H1 (cell line): Measurements from ENCODE around the gene FXN. TPM values are rescaled to one million over a fixed set of nuclear protein-coding genes. Genes with fewer than 3 reads are reported as not detected.

Source experiments
- CTCF ChIA-PET: fragments of 300-600 bp; sonication (Branson Sonifier 250); formaldehyde crosslinking; loops from one replicate; lab custom pipeline; 2021; ENCODE audit not compliant: partially characterized antibody; lab: Charles Lee
- POLR2A ChIA-PET: fragments of 300-600 bp; sonication (Branson Sonifier 250); formaldehyde crosslinking; loops from one replicate; lab custom pipeline; 2021; ENCODE audit warnings: inconsistent platforms; ENCODE audit not compliant: partially characterized antibody; lab: Charles Lee
- DNase-seq, 2 experiments: peaks; one replicate each; pipeline versions ENCODE4 v3.0.0 to v3.0.0-alpha.2; 2010 to 2022; ENCODE audit warnings: low spot score in 2 of 2, low read depth in 1 of 2, mixed read lengths in 1 of 2
- FAIRE-seq: peaks from 2 replicates; lab custom pipeline; 2011; peaks lifted over from hg19 to GRCh38; lab: Jason Lieb, UNC
- H2AFZ ChIP-seq: 2 replicates; pipeline ENCODE4 v1.8.1; 2012; ENCODE audit warnings: low read length, inconsistent platforms
- H2AK5ac ChIP-seq: 2 replicates; pipeline ENCODE4 v1.6.1; 2013; ENCODE audit warnings: low read depth, low read length
- H2BK120ac ChIP-seq: replicated peaks from 2 replicates; pipeline ENCODE3; 2013; ENCODE audit warnings: low read depth, low read length, inconsistent platforms
- H2BK12ac ChIP-seq: 2 replicates; pipeline ENCODE4 v1.6.1; 2013; ENCODE audit warnings: low read depth, low read length
- H2BK15ac ChIP-seq: 2 replicates; pipeline ENCODE4 v1.6.1; 2013; ENCODE audit warnings: low read length
- H2BK20ac ChIP-seq: 2 replicates; pipeline ENCODE4 v1.6.1; 2013; ENCODE audit warnings: low read length
- H2BK5ac ChIP-seq: 2 replicates; pipeline ENCODE4 v1.6.1; 2013; ENCODE audit warnings: low read depth, low read length
- H3K14ac ChIP-seq: 2 replicates; pipeline ENCODE4 v1.6.1; 2013; ENCODE audit warnings: inconsistent platforms; ENCODE audit not compliant: insufficient read length
- H3K18ac ChIP-seq: 2 replicates; pipeline ENCODE4 v1.6.1; 2013; ENCODE audit warnings: low read length; ENCODE audit errors: extremely low read depth
- H3K23ac ChIP-seq: 2 replicates; pipeline ENCODE4 v1.6.1; 2013; ENCODE audit warnings: inconsistent platforms; ENCODE audit not compliant: insufficient read length
- H3K23me2 ChIP-seq: 2 replicates; pipeline ENCODE4 v1.6.1; 2013; ENCODE audit warnings: low read depth, low read length
- H3K27ac ChIP-seq: 2 replicates; pipeline ENCODE4 v1.6.1; 2011; ENCODE audit warnings: low read depth, low read length, inconsistent platforms
- H3K27me3 ChIP-seq, 4 experiments: replicated peaks in 1 of 4; 1 replicate in 1 of 4; 2 replicates in 3 of 4; pipeline versions ENCODE4 v1.6.1 to v1.8.1; 2011 to 2013; ENCODE audit warnings: low read length in 3 of 4, mild to moderate bottlenecking in 3 of 4, inconsistent platforms in 2 of 4, mixed read lengths in 2 of 4, moderate library complexity in 1 of 4; ENCODE audit not compliant: control insufficient read depth in 3 of 4, insufficient read depth in 3 of 4; ENCODE audit errors: extremely low read depth in 1 of 4
- H3K36me3 ChIP-seq, 4 experiments: 2 replicates each; pipeline versions ENCODE4 v1.6.1 to v1.8.1; 2011 to 2013; ENCODE audit warnings: mild to moderate bottlenecking in 4 of 4, low read length in 3 of 4, moderate library complexity in 2 of 4, control low read depth in 1 of 4, inconsistent platforms in 1 of 4; ENCODE audit not compliant: insufficient read depth in 4 of 4, control insufficient read depth in 2 of 4
- H3K4ac ChIP-seq: replicated peaks from 2 replicates; pipeline ENCODE3; 2013; ENCODE audit warnings: low read length, low read depth, mixed read lengths, inconsistent platforms; ENCODE audit not compliant: insufficient read length
- H3K4me1 ChIP-seq, 4 experiments: replicated peaks in 1 of 4; 1 replicate in 1 of 4; 2 replicates in 3 of 4; pipeline versions ENCODE4 v1.6.1 to v1.8.1; 2011 to 2013; ENCODE audit warnings: low read length in 3 of 4, inconsistent platforms in 2 of 4, mixed read lengths in 1 of 4; ENCODE audit not compliant: insufficient read depth in 4 of 4, control insufficient read depth in 3 of 4
- H3K4me2 ChIP-seq, 2 experiments: 2 replicates each; pipeline versions ENCODE4 v1.6.1 to v1.8.1; 2011 to 2013; ENCODE audit warnings: low read depth in 2 of 2, low read length in 2 of 2, control low read depth in 1 of 2, inconsistent platforms in 1 of 2, mild to moderate bottlenecking in 1 of 2; ENCODE audit not compliant: insufficient read depth in 1 of 2
- H3K4me3 ChIP-seq, 4 experiments: fragments of 200-600, 300-600 bp in 1 of 4; sonication (generic), shearing (Covaris generic), sonication (Bioruptor Twin) in 1 of 4; 2 replicates each; pipeline versions ENCODE4 v1.5.1 to v1.8.1; 2011 to 2016; ENCODE audit warnings: low read length in 4 of 4, low read depth in 3 of 4, control low read depth in 2 of 4, inconsistent platforms in 2 of 4, mild to moderate bottlenecking in 2 of 4, mixed read lengths in 1 of 4, moderate library complexity in 1 of 4; ENCODE audit not compliant: insufficient read depth in 2 of 4; ENCODE audit errors: extremely low read depth in 1 of 4
- H3K56ac ChIP-seq: replicated peaks from 2 replicates; pipeline ENCODE3; 2013; ENCODE audit warnings: low read depth, mild to moderate bottlenecking, mixed read lengths, low read length, inconsistent platforms; ENCODE audit not compliant: insufficient read length
- H3K79me1 ChIP-seq: 2 replicates; pipeline ENCODE4 v1.6.1; 2013; ENCODE audit warnings: low read depth, low read length, control low read depth
- H3K79me2 ChIP-seq, 2 experiments: 2 replicates each; pipeline versions ENCODE4 v1.6.1 to v1.8.1; 2012 to 2013; ENCODE audit warnings: low read length in 2 of 2, mild to moderate bottlenecking in 2 of 2, inconsistent platforms in 1 of 2; ENCODE audit not compliant: insufficient read depth in 2 of 2, control insufficient read depth in 1 of 2
- H3K9ac ChIP-seq, 4 experiments: replicated peaks in 1 of 4; 1 replicate in 1 of 4; 2 replicates in 3 of 4; pipeline versions ENCODE4 v1.6.1 to v1.8.1; 2011 to 2013; ENCODE audit warnings: low read depth in 3 of 4, low read length in 3 of 4, control low read depth in 2 of 4, mild to moderate bottlenecking in 2 of 4, moderate library complexity in 2 of 4, inconsistent platforms in 1 of 4; ENCODE audit errors: extremely low read depth in 1 of 4
- H3K9me3 ChIP-seq, 2 experiments: 2 replicates each; pipeline versions ENCODE4 v1.6.1 to v1.8.1; 2012 to 2013; ENCODE audit warnings: mild to moderate bottlenecking in 2 of 2, moderate library complexity in 2 of 2, control low read depth in 1 of 2, inconsistent platforms in 1 of 2, low read depth in 1 of 2, low read length in 1 of 2, mixed read lengths in 1 of 2; ENCODE audit not compliant: insufficient read depth in 2 of 2
- H4K20me1 ChIP-seq, 2 experiments: replicated peaks in 1 of 2; 2 replicates each; pipeline versions ENCODE3 to v1.8.1; 2011 to 2013; ENCODE audit warnings: inconsistent platforms in 2 of 2, low read length in 2 of 2, mild to moderate bottlenecking in 1 of 2; ENCODE audit not compliant: insufficient read depth in 2 of 2, control insufficient read depth in 1 of 2
- H4K5ac ChIP-seq: 2 replicates; pipeline ENCODE4 v1.6.1; 2013; ENCODE audit warnings: low read length, low read depth, mixed read lengths, inconsistent platforms; ENCODE audit not compliant: insufficient read length
- H4K8ac ChIP-seq: 2 replicates; pipeline ENCODE4 v1.8.0; 2013; ENCODE audit warnings: mild to moderate bottlenecking, moderate library complexity, low read length, inconsistent platforms; ENCODE audit not compliant: insufficient read depth; ENCODE audit errors: extremely low read depth
- H4K91ac ChIP-seq: replicated peaks from 2 replicates; pipeline ENCODE3; 2013; ENCODE audit warnings: low read length, mixed read lengths, inconsistent platforms; ENCODE audit not compliant: insufficient read length
- BRCA1 ChIP-seq: IDR thresholded peaks from 2 replicates; pipeline ENCODE4 v1.6.1; 2012; ENCODE audit warnings: low read depth, low read length, improper control_type of control experiment
- RAD21 ChIP-seq, 2 experiments: IDR thresholded peaks in 1 of 2; conservative IDR thresholded peaks in 1 of 2; 2 replicates each; pipeline ENCODE4 v1.6.1; 2011; ENCODE audit warnings: low read depth in 2 of 2, low read length in 2 of 2, improper control_type of control experiment in 1 of 2, inconsistent platforms in 1 of 2, mild to moderate bottlenecking in 1 of 2, moderate library complexity in 1 of 2
- TBP ChIP-seq: IDR thresholded peaks from 2 replicates; pipeline ENCODE4 v1.6.1; 2011; ENCODE audit warnings: low read depth, low read length, improper control_type of control experiment
- whole genome bisulfite sequencing, 2 experiments: shearing (Covaris generic) in 1 of 2; methylation state at CpG; one replicate each; pipeline versions ENCODE4 v1.1.6 to v1.1.7; 2013 to 2015; ENCODE audit warnings: low lambda C conversion rate in 2 of 2, mixed read lengths in 2 of 2, inconsistent platforms in 1 of 2, low coverage in 1 of 2, missing lambda C conversion rate in 1 of 2; ENCODE audit not compliant: insufficient replicate concordance in 2 of 2, insufficient coverage in 1 of 2, insufficient read length in 1 of 2; ENCODE audit errors: extremely low coverage in 1 of 2, missing lambda C conversion rate in 1 of 2; 5-methylcytosine and 5-hydroxymethylcytosine counted together
- polyA plus RNA-seq, 7 experiments: library from polyadenylated mRNA; depleted of rRNA in 3 of 7; stranded (reverse) in 5 of 7; unstranded in 2 of 7; fragments of >200 nt in 5 of 7; fragments of 200-250 nt in 2 of 7; gene quantifications; 1 replicate in 5 of 7; 2 replicates in 1 of 7; 4 replicates in 1 of 7; pipeline versions ENCODE4 v1.2.1 to v1.2.3, GENCODE V29; 2011 to 2013; ENCODE audit warnings: missing spikeins in 2 of 7, mixed read lengths in 2 of 7
- total RNA-seq: library from RNA; stranded (reverse); fragmentation: NEBNext Ultra II Directional; extraction: Animal tissue kit (Norgen Biotek cat#: 25700); gene quantifications from 2 replicates; pipeline ENCODE4 v1.2.1, GENCODE V29; 2021
- TF ChIP-seq, protein P1 (sequence below), 3 experiments: IDR thresholded peaks; 1 replicate in 2 of 3; 2 replicates in 1 of 3; pipeline versions ENCODE4 v1.5.1 to v1.6.1; 2011; ENCODE audit warnings: low read length in 3 of 3, mild to moderate bottlenecking in 3 of 3, inconsistent platforms in 2 of 3, low read depth in 1 of 3, moderate library complexity in 1 of 3; ENCODE audit not compliant: insufficient read depth in 1 of 3; ENCODE audit errors: control extremely low read depth in 1 of 3

Gene FXN
- total and polyA plus RNA-seq, 2 of the 8 experiments (the other 6 are each of a cell fraction or from before 2014, with no cell fraction given), result 34.2 to 37.5 TPM

GRCh38 chr9:69066955-69067354 is 31.4 kb downstream of the FXN start:
- H3K14ac ChIP-seq, result no peak overlapping the region
- no peak overlapping the region for H2BK5ac ChIP-seq
- no peak overlapping the region for H3K27ac ChIP-seq
- peaks cover 4 to 15% (median 8%) of the 10 kb centered on the region in 4 experiments; a peak in 7 of 8 replicates for H3K36me3 ChIP-seq
- no peak overlapping the region for H2BK15ac ChIP-seq
- H3K23me2 ChIP-seq, result no peaks in the 10 kb centered on the region
- H2AFZ ChIP-seq, result no peak overlapping the region
- CTCF ChIA-PET, result interaction anchor here (0.5 to 3.6 kb wide), 11 partner anchors 10 to 157 kb away, joined by 3 to 19 read pairs (median 5); no protein-coding TSS in a partner anchor
- no peak overlapping the region for H4K91ac ChIP-seq
- H3K9ac ChIP-seq, result no peak overlapping the region
- POLR2A ChIA-PET, result interaction anchor here (0.7 to 2.5 kb wide), 6 partner anchors 15 to 73 kb away, joined by 3 to 13 read pairs (median 4); no protein-coding TSS in a partner anchor
- H3K4me1 ChIP-seq, result peaks cover 2 to 3% (median 2%) of the 10 kb centered on the region in 4 experiments; a peak in 4 of 7 replicates
- no peak overlapping the region for H2BK20ac ChIP-seq
- H4K20me1 ChIP-seq, result peaks cover 0 to 5% of the 10 kb centered on the region in 2 experiments
- no peaks in the 10 kb centered on the region for H3K79me2 ChIP-seq
- H3K9me3 ChIP-seq, result no peaks in the 10 kb centered on the region
- TF ChIP-seq, protein P1, sequence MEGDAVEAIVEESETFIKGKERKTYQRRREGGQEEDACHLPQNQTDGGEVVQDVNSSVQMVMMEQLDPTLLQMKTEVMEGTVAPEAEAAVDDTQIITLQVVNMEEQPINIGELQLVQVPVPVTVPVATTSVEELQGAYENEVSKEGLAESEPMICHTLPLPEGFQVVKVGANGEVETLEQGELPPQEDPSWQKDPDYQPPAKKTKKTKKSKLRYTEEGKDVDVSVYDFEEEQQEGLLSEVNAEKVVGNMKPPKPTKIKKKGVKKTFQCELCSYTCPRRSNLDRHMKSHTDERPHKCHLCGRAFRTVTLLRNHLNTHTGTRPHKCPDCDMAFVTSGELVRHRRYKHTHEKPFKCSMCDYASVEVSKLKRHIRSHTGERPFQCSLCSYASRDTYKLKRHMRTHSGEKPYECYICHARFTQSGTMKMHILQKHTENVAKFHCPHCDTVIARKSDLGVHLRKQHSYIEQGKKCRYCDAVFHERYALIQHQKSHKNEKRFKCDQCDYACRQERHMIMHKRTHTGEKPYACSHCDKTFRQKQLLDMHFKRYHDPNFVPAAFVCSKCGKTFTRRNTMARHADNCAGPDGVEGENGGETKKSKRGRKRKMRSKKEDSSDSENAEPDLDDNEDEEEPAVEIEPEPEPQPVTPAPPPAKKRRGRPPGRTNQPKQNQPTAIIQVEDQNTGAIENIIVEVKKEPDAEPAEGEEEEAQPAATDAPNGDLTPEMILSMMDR (IDR thresholded peaks at IDR 0.05; ENCODE audit: control extremely low read depth in 1 of 3, insufficient read depth in 1 of 3, low read depth in 1 of 3, low read length in 3 of 3), result peak in 2 of 3 experiments; percentile 55 to 60; a peak in 2 of 4 replicates
- no peak for TF ChIP-seq BRCA1
- peak; percentile 15 to 43; a peak in 3 of 4 replicates for TF ChIP-seq RAD21 (IDR thresholded peaks at IDR 0.05 in 1 of 2, conservative IDR thresholded peaks at IDR 0.05 in 1 of 2; ENCODE audit: low read depth in 2 of 2, low read length in 2 of 2)
- TF ChIP-seq TBP, result no peak
- no peak overlapping the region for H3K56ac ChIP-seq
- FAIRE-seq (no peak), DNase-seq (peak in 1 of 2 experiments; percentile 71)
- H3K23ac ChIP-seq, result no peak overlapping the region
- H3K27me3 ChIP-seq, result no peaks in the 10 kb centered on the region
- H3K18ac ChIP-seq, result no peak overlapping the region
- peak overlapping the region; percentile 3; the same call in 1 of the 2 replicates for H4K8ac ChIP-seq
- no peak overlapping the region for H3K4me2 ChIP-seq
- 89% methylated on average over 26 of the region's 27 CpGs; no CpG with 5 or more reads in 1 of the 2 experiments for WGBS, 2 experiments
- H2BK12ac ChIP-seq, result no peak overlapping the region
- H2BK120ac ChIP-seq, result no peak overlapping the region
- H3K4me3 ChIP-seq, result no peak overlapping the region
- H3K79me1 ChIP-seq, result no peaks in the 10 kb centered on the region
- no peak overlapping the region for H4K5ac ChIP-seq
- H2AK5ac ChIP-seq, result no peak overlapping the region
- H3K4ac ChIP-seq, result no peak overlapping the region
